Adrenal gland (tissue), 5 donors: ENCODE measurements around the gene ACOD1.

Source experiments
- POLR2A ChIP-seq, 2 donors: fragments of 450-650 bp; IDR thresholded peaks; one replicate each; pipeline ENCODE4 v1.6.1; 2017; ENCODE audit warnings: antibody characterized with exemption in 2 of 2, mild to moderate bottlenecking in 2 of 2, moderate library complexity in 1 of 2
- TF ChIP-seq, protein P1 (sequence below), 6 experiments: fragments of 450-650 bp in 4 of 6; fragments of 200-600 bp in 2 of 6; sonication (generic) in 1 of 6; IDR thresholded peaks; 1 replicate in 5 of 6; 2 replicates in 1 of 6; pipeline versions ENCODE4 v1.5.1 to v1.8.0; 2016 to 2021; ENCODE audit warnings: antibody characterized with exemption in 6 of 6, mild to moderate bottlenecking in 2 of 6, moderate library complexity in 1 of 6
- donor health status: DM: no; HTN: no; CAD: no.

DNA sequence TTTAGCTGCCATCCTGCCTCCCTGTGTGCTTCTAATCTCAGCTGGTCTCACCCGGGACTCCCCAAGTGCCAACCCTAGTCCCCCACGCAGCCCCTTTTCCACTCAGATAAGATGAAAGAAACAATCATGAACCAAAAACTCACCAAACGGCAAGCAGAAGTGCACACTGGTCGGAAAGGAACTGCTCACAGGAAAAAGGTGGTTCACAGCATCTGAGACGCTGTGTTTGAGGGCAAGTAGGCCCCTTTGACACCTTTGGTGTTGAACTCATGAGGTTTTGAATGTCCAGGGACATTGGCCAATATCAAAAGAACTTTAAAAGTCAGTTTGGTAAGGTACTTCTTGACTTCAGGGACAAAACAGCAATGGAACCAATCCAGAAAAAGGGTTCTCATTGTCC is 20.4 kb upstream of the ACOD1 start:
- TF ChIP-seq POLR2A (IDR thresholded peaks at IDR 0.05) = no peak
- TF ChIP-seq, protein P1, sequence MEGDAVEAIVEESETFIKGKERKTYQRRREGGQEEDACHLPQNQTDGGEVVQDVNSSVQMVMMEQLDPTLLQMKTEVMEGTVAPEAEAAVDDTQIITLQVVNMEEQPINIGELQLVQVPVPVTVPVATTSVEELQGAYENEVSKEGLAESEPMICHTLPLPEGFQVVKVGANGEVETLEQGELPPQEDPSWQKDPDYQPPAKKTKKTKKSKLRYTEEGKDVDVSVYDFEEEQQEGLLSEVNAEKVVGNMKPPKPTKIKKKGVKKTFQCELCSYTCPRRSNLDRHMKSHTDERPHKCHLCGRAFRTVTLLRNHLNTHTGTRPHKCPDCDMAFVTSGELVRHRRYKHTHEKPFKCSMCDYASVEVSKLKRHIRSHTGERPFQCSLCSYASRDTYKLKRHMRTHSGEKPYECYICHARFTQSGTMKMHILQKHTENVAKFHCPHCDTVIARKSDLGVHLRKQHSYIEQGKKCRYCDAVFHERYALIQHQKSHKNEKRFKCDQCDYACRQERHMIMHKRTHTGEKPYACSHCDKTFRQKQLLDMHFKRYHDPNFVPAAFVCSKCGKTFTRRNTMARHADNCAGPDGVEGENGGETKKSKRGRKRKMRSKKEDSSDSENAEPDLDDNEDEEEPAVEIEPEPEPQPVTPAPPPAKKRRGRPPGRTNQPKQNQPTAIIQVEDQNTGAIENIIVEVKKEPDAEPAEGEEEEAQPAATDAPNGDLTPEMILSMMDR (IDR thresholded peaks at IDR 0.05) = no peak
